HG03378 (cell line): ENCODE results near the gene TMEM63C.

Source experiments
- ATAC-seq: cut with Tn5 transposase; IDR thresholded peaks from one replicate; pipeline ENCODE4 v1.9.1; 2021; ENCODE audit warnings: mild to moderate bottlenecking, moderate library complexity; ENCODE audit not compliant: unreplicated experiment

TMEM63C gene

GRCh38 chr14:77181603-77182437 lies at the start of gene TMEM63C:
TSS of gene TMEM63C (plus strand) at chr14:77181798. CDS start at chr14:77218814, 37,016 bp downstream.
- peak; percentile 54 for ATAC-seq

GRCh38 chr14:77131871-77132486 lies 49.6 kb upstream of the TMEM63C start:
- ATAC-seq, result no peak

- no peak for ATAC-seq
Observed at GRCh38 chr14:77133720-77134338, 47.8 kb upstream of the TMEM63C start.

GRCh38 chr14:77139022-77139421 lies 42.6 kb upstream of the TMEM63C start:
- ATAC-seq, result no peak

- no peak for ATAC-seq
Observed at GRCh38 chr14:77139540-77140358, 41.8 kb upstream of the TMEM63C start.

- no peak for ATAC-seq
Observed at GRCh38 chr14:77140359-77141213, 41.0 kb upstream of the TMEM63C start.

GRCh38 chr14:77141214-77142004 lies 40.2 kb upstream of the TMEM63C start, which contains the start of gene ZDHHC22:
TSS of gene ZDHHC22 (minus strand) at chr14:77141791. CDS start at chr14:77139738, 2,053 bp downstream.
- no peak for ATAC-seq

GRCh38 chr14:77142005-77142800 lies 39.4 kb upstream of the TMEM63C start:
- ATAC-seq, result no peak

- no peak for ATAC-seq
Observed at GRCh38 chr14:77143071-77143470, 38.5 kb upstream of the TMEM63C start.

GRCh38 chr14:77144412-77145115 lies 37.0 kb upstream of the TMEM63C start:
- ATAC-seq, result no peak

GRCh38 chr14:77145975-77146740 lies 35.4 kb upstream of the TMEM63C start:
- ATAC-seq, result no peak

GRCh38 chr14:77148510-77149231 lies 32.9 kb upstream of the TMEM63C start:
- ATAC-seq, result no peak

GRCh38 chr14:77151245-77151644 lies 30.4 kb upstream of the TMEM63C start:
- no peak for ATAC-seq

- ATAC-seq, result no peak
Observed at GRCh38 chr14:77151918-77152588, 29.5 kb upstream of the TMEM63C start.

- ATAC-seq, result no peak
Observed at GRCh38 chr14:77153802-77154201, 27.8 kb upstream of the TMEM63C start.

- ATAC-seq, result no peak
Observed at GRCh38 chr14:77154421-77154820, 27.2 kb upstream of the TMEM63C start.
